HG03159 (cell line): Measurements from ENCODE around the gene CKMT1B.
"Not testable (repeated sequence)": the region's sequence is repeated elsewhere in the genome, so short reads cannot be mapped to it uniquely, and the experiment has no call there.

Source experiments
- ATAC-seq: cut with Tn5 transposase; IDR thresholded peaks from one replicate; pipeline ENCODE4 v1.9.1; 2021; ENCODE audit warnings: mild to moderate bottlenecking, moderate library complexity; ENCODE audit not compliant: unreplicated experiment

Gene CKMT1B

DNA sequence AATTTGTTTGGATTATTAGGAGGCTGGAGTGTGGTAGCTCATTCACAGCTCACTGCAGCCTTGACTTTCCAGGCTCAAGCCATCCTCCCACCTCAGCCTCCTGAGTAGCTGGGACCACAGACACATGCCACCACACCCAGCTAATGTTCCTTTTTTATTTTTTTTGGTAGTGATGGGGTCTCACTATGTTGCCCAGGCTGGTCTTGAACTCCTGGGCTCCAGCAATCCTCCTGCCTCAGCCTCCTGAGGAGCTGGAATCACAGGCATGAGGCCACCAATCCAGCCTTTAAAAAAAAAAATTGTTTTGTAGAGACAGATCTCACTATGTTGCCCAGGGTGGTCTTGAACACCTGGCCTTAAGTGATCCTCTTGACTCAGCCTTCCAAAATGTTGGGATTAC, 33.1 kb downstream of the CKMT1B start:
- not testable (repeated sequence) for ATAC-seq

GRCh38 chr15:43638464-43639204, 44.8 kb downstream of the CKMT1B start:
- peak; percentile 62 for ATAC-seq
